Ishikawa (cell line): ENCODE results near the gene GFOD2.

ENCODE experiments used
- CEBPB ChIP-seq: IDR thresholded peaks from 2 replicates; pipeline ENCODE4 v1.6.1; 2012
- EP300 ChIP-seq: IDR thresholded peaks from 2 replicates; pipeline ENCODE4 v1.6.1; 2012; ENCODE audit warnings: borderline replicate concordance
- FOXM1 ChIP-seq: IDR thresholded peaks from 2 replicates; pipeline ENCODE4 v1.6.1; 2012; ENCODE audit warnings: low read depth, borderline replicate concordance
- RAD21 ChIP-seq: IDR thresholded peaks from 2 replicates; pipeline ENCODE4 v1.6.1; 2012; ENCODE audit warnings: low read depth
- REST ChIP-seq: IDR thresholded peaks from 2 replicates; pipeline ENCODE4 v1.6.1; 2012; ENCODE audit warnings: low read depth, mild to moderate bottlenecking
- TEAD4 ChIP-seq: IDR thresholded peaks from 2 replicates; pipeline ENCODE4 v1.6.1; 2012
- TF ChIP-seq, protein P1 (sequence below): IDR thresholded peaks from 2 replicates; pipeline ENCODE4 v1.6.1; 2012

- TF ChIP-seq FOXM1 (no peak), EP300 (no peak), TEAD4 (no peak), RAD21 (no peak), CEBPB (no peak), REST (no peak)
- TF ChIP-seq, protein P1, sequence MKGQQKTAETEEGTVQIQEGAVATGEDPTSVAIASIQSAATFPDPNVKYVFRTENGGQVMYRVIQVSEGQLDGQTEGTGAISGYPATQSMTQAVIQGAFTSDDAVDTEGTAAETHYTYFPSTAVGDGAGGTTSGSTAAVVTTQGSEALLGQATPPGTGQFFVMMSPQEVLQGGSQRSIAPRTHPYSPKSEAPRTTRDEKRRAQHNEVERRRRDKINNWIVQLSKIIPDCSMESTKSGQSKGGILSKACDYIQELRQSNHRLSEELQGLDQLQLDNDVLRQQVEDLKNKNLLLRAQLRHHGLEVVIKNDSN, result no peak
These were observed 75.1 kb downstream of the GFOD2 start for GRCh38 chr16:67644038-67644437.
